Hepatic stellate cell (primary cell): Measurements from ENCODE around the gene SLC25A23.
"Not testable (repeated sequence)": the region's sequence is repeated elsewhere in the genome, so short reads cannot be mapped to it uniquely, and the experiment has no call there.

Experiments
- DNase-seq: peaks from one replicate; pipeline ENCODE4 v3.0.0; 2011; ENCODE audit warnings: low spot score

Gene SLC25A23

DNA sequence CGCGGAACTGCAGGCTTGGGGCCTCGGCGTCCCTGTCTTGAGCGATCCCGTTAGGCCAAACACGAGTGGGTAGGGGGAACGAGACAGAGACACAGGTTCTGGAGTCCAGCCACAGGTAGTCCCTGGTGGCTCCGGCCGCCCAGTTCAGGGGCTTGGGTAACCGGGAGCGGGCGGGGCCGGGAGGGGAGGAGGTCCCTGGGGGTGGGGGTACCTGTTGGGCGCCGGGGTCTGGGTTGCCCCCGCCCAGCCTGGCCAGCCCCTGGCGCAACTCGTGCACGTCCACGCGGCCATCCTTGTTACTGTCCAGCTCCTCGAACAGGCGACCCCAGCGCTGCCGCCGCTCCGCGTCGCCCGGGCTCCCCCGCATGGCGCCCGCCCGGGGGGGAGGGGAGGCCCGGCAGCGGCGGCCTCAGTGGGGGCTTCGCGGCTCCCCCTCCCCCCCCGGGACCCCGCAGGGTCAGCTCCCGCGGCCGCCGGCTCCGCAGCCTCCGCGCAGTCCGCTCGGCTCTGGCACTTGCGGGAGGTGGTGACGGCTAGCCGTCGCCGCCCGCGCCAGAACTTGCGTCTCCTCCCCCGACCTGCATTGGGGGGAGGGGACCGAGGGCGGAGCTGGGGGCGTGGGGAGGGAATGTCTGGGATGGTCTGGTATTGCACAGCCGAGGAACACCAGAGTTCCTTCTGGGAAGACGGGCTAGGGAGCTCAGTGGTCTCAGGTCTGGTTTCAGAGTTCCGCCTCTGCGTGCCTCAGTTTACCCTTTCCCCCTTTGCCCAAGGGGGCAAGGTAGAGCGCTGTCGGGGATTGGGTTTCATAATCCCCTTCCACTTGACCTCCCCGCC is at the start of gene SLC25A23:
Gene SLC25A23, minus strand, starts transcription at position 531 of the 837 bp plus-strand sequence. Its CDS starts 164 bp downstream, at position 367.
- DNase-seq, result peak; percentile 84

DNA sequence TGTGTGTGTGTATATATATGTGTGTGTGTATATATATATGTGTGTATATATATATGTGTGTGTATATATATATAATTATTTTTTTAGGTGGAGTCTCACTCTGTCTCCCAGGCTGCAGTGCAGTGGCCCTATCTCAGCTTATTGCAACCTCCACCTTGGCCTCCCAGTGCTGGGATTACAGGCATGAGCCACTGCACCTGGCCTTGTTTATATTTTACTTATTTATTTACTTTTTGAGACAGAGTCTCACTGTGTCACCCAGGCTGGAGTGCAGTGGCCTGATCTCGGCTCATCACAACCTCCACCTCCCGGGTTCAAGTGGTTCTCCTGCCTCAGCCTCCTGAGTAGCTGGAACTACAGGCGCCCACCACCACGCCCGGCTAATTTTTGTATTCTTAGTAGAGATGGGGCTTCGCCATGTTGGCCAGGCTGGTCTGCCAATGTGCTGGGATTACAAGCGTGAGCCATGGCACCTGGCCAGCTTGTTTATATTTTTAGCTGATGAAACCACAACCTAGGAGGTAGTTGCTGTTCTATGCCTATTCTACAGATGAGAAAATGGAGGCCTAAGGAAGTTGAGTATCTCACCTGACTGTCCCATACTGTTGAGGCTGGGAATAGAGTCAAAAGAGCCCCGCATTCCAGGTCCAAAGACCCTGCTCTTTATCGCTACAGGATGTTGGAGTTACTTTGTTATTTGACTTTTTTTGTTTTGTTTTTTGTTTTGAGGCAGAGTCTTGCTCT is 48.6 kb upstream of the SLC25A23 start:
- DNase-seq, result not testable (repeated sequence)

GRCh38 chr19:6503407-6504201 is 44.0 kb upstream of the SLC25A23 start:
- no peak for DNase-seq

GRCh38 chr19:6501740-6502648 is 42.4 kb upstream of the SLC25A23 start, which contains the start of gene TUBB4A:
Gene TUBB4A (minus strand): TSS chr19:6502309. CDS start chr19:6502212, 97 bp downstream.
- DNase-seq, result no peak

GRCh38 chr19:6500837-6501739 is 41.5 kb upstream of the SLC25A23 start:
- no peak for DNase-seq

- no peak for DNase-seq
These were observed 39.6 kb upstream of the SLC25A23 start for GRCh38 chr19:6499052-6499790.

DNA sequence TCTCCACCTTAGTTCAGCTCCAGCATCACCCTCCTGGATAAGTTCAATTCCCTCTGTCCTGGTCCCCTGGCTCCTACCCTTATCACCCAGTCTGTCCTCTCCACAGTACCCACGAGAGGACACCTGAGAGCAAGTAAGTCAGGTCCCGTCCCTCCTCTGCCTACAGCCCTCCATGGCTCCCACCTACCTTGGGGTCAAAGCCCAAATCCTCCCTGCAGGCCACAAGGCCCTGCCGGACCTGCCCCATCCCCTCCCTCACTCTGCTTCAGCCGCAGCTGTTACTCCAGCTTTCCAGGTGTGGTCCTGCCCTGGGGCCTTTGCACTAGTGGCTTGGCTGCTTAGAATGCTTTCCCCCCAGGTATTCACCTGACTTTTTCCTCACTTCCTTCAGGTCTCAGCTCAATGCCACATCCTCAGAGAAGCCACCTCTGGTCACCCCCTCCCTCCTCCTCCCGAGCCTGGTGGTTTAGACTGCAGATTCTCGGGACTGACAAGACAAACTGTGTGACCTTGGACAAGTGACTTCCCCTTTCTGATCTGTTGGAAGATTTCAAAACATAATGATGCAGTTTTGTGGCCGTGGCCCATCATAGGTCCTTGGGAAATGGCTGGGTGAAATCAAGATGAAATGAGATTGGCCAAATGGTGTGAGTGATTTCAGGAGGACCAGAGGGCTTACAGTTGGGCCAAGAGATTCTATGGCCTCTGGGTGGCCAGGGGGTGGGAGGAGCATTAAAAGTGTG is 38.9 kb upstream of the SLC25A23 start:
- DNase-seq, result no peak

GRCh38 chr19:6495947-6496346 is 36.4 kb upstream of the SLC25A23 start:
- DNase-seq, result no peak

GRCh38 chr19:6494438-6495036 is 34.9 kb upstream of the SLC25A23 start:
- no peak for DNase-seq

GRCh38 chr19:6491802-6492592 is 32.4 kb upstream of the SLC25A23 start:
- no peak for DNase-seq

- no peak for DNase-seq
These were observed 30.5 kb upstream of the SLC25A23 start for GRCh38 chr19:6490134-6490533.

DNA sequence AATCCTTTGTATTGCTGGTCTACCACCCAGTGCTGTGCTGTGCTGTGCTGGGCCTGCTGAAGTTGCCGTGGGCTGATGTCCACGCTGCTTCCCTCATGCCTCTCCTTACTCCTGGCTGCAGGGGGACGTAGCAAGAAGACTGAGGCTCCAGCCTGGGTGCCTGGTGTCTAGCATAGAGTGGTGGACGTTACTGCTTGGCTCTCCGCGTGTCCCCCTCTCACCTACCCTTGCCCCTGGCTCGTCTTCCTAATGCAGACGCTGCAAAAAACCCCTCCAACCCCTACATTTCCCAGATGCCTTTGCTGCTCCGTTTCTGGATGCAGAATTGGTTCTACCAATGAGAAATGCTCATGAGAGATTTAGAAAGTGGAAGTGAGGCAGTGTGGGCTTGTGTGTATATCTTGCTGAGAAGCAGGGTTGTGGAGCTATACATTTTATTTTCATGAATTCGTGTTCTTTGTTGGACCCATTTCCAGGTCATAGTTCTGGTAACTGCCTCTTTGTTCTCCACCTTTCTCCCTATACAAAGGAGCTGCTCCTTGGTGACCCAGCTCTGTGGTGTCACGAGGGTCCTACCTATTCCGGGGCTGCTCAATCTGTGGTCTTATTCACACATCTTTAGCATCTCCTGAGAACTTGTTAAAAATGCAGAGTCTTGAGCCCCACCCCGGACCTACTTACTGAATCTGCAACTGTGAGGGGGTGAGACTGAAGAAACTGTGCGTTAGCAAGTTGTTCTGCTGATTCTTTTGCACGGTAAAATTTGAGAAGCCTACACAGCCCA is 29.9 kb upstream of the SLC25A23 start:
- no peak for DNase-seq

- no peak for DNase-seq
These were observed 25.2 kb upstream of the SLC25A23 start for GRCh38 chr19:6484831-6485230.

DNA sequence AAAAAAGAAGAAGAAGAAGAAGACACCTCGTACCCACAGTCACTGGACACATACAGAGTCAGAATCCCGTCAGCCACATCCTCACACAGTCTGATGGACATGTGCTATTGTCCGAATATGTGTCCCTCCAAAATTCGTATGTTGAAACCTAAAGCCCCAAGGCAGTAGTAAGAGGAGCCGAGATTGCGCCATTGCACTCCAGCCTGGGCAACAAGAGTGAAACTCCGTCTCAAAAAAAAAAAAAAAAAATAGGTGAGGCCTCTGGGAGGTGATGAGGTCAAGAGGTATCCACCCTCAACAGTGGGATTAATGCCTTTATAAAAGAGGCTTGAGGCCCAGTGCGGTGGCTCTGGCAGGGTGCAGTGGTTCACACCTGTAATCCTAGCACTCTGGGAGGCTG is 24.6 kb upstream of the SLC25A23 start:
- DNase-seq, result no peak

GRCh38 chr19:6483235-6483634 is 23.6 kb upstream of the SLC25A23 start:
- no peak for DNase-seq

DNA sequence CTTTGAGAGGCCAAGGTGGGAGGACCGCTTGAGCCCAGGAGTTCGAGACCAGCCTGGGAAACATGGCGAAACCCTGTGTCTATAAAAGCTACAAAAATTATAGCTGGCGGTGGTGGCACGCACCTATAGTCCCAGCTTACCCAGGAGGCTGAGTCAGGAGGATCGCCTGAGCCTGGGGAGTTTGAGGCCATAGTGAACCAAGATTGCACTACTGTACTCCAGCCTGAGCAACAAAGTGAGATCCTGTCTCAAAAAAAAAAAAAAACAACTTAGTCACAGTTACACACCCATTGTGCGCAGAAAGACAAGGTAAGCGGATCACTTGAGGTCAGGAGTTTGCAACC is 22.7 kb upstream of the SLC25A23 start:
- no peak for DNase-seq
